Measurements from ENCODE around the gene SGCE. TPM values are rescaled to one million over a fixed set of nuclear protein-coding genes. Genes with fewer than 3 reads are reported as not detected.
A peak's percentile ranks its signal among the peaks of the same experiment; 100 is the strongest.

The SGCE gene
- total RNA-seq, 1 experiment from 2014 or later: 19.0 TPM

- TF ChIP-seq MYBL2 (CRISPR knock-in tag; IDR thresholded peaks at IDR 0.05) (peak; percentile 59; the same call in 1 of the 2 replicates), ELF4 (CRISPR knock-in tag; IDR thresholded peaks at IDR 0.05; ENCODE audit: low read depth) (no peak), ZSCAN18 (CRISPR knock-in tag; IDR thresholded peaks at IDR 0.05) (no peak), CBFB (CRISPR knock-in tag; IDR thresholded peaks at IDR 0.05; ENCODE audit: low read depth) (no peak), IRF1 (CRISPR knock-in tag; IDR thresholded peaks at IDR 0.05) (no peak), ZNF232 (CRISPR knock-in tag; IDR thresholded peaks at IDR 0.05) (peak; percentile 24; the same call in 1 of the 2 replicates), STAT6 (CRISPR knock-in tag; conservative IDR thresholded peaks at IDR 0.05; ENCODE audit: low read depth) (0 out of 2 replicates have a peak, but pooled peaks have one; percentile 16), PREB (CRISPR knock-in tag; IDR thresholded peaks at IDR 0.05; ENCODE audit: borderline replicate concordance) (no peak), TCF7 (CRISPR knock-in tag; IDR thresholded peaks at IDR 0.05; ENCODE audit: low read depth) (no peak), FOXK1 (CRISPR knock-in tag; IDR thresholded peaks at IDR 0.05) (no peak), NFE2L1 (CRISPR knock-in tag; IDR thresholded peaks at IDR 0.05) (0 out of 2 replicates have a peak, but pooled peaks have one; percentile 64), TEAD4 (CRISPR knock-in tag; IDR thresholded peaks at IDR 0.05) (no peak), SMAD4 (CRISPR knock-in tag; IDR thresholded peaks at IDR 0.05) (no peak), NR2C2 (CRISPR knock-in tag; IDR thresholded peaks at IDR 0.05) (no peak), ATF1 (CRISPR knock-in tag; IDR thresholded peaks at IDR 0.05) (0 out of 2 replicates have a peak, but pooled peaks have one; percentile 43), MXD4 (CRISPR knock-in tag; IDR thresholded peaks at IDR 0.05; ENCODE audit: borderline replicate concordance) (no peak), ZNF219 (CRISPR knock-in tag; IDR thresholded peaks at IDR 0.05; ENCODE audit: borderline replicate concordance) (peak; percentile 29; the same call in 1 of the 2 replicates), PRRX2 (CRISPR knock-in tag; IDR thresholded peaks at IDR 0.05) (no peak), MLX (CRISPR knock-in tag; IDR thresholded peaks at IDR 0.05) (no peak), ZNF121 (CRISPR knock-in tag; IDR thresholded peaks at IDR 0.05) (peak; percentile 94), CREB1 (CRISPR knock-in tag; IDR thresholded peaks at IDR 0.05) (peak; percentile 80; the same call in 1 of the 2 replicates), NR1H2 (CRISPR knock-in tag; IDR thresholded peaks at IDR 0.05) (no peak), SMAD3 (CRISPR knock-in tag; IDR thresholded peaks at IDR 0.05; ENCODE audit: borderline replicate concordance) (peak; percentile 54; the same call in 1 of the 2 replicates), ZNF317 (CRISPR knock-in tag; IDR thresholded peaks at IDR 0.05; ENCODE audit: borderline replicate concordance, low read depth) (no peak), NR3C1 (CRISPR knock-in tag; conservative IDR thresholded peaks at IDR 0.05; ENCODE audit: low read depth) (no peak), CTCF (IDR thresholded peaks at IDR 0.05) (peak; percentile 57), FOXP4 (CRISPR knock-in tag; IDR thresholded peaks at IDR 0.05) (peak; percentile 56; the same call in 1 of the 2 replicates)
Observed at GRCh38 chr7:94655848-94656657, at the start of gene SGCE (continued).

All from WTC11 (cell line).